ENCODE measurements around the gene B3GALT2.

Gene B3GALT2

GRCh38 chr1:193140254-193140653 is 46.2 kb downstream of the B3GALT2 start:
- no peak for DNase-seq (ENCODE audit: low spot score)
- TF ChIP-seq CTCF (IDR thresholded peaks at IDR 0.05; ENCODE audit: extremely low read depth, missing control alignments), result no peak

- TF ChIP-seq CTCF (IDR thresholded peaks at IDR 0.05; ENCODE audit: extremely low read depth, missing control alignments), result no peak
Observed at GRCh38 chr1:193131266-193131860, 55.0 kb downstream of the B3GALT2 start.

More at GRCh38 chr1:193131266-193131860, 55.0 kb downstream of the B3GALT2 start:
- no peak for DNase-seq (ENCODE audit: low spot score)

Measured in GM20000 (cell line).